ENCODE results near the gene SPIRE1. TPM values are rescaled to one million over a fixed set of nuclear protein-coding genes. Genes with fewer than 3 reads are reported as not detected.

Gene SPIRE1
- polyA plus RNA-seq, 1 experiment: 11.6 TPM

DNA sequence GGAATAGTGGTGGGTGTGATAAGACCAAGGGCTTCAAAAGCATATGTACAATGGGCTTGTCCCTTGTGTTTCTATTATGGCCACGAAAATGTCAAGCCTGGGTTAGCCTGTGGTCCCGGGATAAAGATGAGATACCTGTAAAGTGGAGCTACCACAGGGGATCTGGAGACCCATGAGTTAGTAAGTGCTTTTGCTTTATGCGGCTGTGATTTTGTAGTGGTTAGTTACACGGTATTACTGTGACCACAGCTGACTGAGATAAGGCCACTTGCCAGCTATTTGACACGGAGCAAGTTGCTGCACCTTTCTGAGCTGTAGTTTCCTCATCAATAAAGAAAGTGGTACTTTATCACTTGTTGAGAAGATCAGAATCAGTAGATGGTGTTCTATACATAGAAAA lies 150.9 kb downstream of the SPIRE1 start:
- Histone ChIP-seq H3K4me3 (ENCODE audit: low read depth, low read length) (no peak overlapping the region), H3K27me3 (ENCODE audit: control insufficient read depth, insufficient read depth, low read length) (no peaks in the 10 kb centered on the region), H3K36me3 (ENCODE audit: control insufficient read depth, insufficient read depth, low read length) (no peaks in the 10 kb centered on the region)
- POLR2A ChIA-PET: no interaction called here
- TF ChIP-seq, protein P1, sequence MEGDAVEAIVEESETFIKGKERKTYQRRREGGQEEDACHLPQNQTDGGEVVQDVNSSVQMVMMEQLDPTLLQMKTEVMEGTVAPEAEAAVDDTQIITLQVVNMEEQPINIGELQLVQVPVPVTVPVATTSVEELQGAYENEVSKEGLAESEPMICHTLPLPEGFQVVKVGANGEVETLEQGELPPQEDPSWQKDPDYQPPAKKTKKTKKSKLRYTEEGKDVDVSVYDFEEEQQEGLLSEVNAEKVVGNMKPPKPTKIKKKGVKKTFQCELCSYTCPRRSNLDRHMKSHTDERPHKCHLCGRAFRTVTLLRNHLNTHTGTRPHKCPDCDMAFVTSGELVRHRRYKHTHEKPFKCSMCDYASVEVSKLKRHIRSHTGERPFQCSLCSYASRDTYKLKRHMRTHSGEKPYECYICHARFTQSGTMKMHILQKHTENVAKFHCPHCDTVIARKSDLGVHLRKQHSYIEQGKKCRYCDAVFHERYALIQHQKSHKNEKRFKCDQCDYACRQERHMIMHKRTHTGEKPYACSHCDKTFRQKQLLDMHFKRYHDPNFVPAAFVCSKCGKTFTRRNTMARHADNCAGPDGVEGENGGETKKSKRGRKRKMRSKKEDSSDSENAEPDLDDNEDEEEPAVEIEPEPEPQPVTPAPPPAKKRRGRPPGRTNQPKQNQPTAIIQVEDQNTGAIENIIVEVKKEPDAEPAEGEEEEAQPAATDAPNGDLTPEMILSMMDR (IDR thresholded peaks at IDR 0.05; ENCODE audit: insufficient read depth, low read depth, low read length): no peak
- CTCF ChIA-PET: interaction anchor here (1.0 to 1.4 kb wide), 3 partner anchors 9 to 152 kb away, joined by 3 to 5 read pairs (median 4); no protein-coding TSS in a partner anchor
- no peak for DNase-seq (ENCODE audit: low read depth)

DNA sequence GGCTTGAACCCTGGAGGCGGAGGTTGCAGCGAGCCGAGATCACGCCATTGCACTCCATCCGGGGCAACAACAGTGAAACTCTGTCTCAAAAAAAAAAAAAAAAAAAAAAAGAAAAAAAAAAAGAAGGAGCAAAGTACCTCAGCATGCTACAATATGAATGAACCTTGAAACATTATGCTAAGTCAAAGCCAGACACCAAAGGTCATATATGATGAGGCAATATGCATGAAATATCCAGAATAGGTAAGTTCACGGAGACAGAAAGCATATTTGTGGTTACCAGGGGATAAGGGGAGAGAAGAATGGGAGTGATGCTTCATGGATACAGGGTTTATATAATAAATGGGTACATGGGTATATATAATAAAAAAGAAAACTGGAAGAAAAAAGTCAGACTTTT lies 156.9 kb downstream of the SPIRE1 start:
- CTCF ChIA-PET: no interaction called here

DNA sequence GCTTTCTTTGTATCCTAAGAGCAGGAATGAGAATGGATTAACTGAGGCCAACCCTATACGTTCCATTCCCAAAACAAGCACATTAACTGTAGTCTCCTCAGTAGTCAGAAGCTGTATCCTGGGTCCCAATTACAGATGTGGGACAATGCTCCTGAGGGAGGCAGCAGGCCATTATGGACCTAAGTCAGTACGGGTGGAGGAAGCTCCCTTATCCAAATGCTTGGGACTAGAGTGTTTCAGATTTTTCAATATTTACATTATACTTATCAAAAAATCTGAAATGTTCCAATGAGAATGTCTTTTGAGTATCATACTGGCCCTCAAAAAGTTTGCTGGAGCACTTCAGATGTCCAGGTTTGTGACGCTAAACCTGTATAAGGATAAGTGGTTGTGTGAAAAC lies 160.1 kb downstream of the SPIRE1 start:
- no peak overlapping the region for H3K4me3 ChIP-seq (ENCODE audit: low read depth, low read length)
- H3K27me3 ChIP-seq (ENCODE audit: control insufficient read depth, insufficient read depth, low read length): no peaks in the 10 kb centered on the region
- no peak for DNase-seq (ENCODE audit: low read depth)
- ChIA-PET CTCF (interaction anchor here (1.4 to 2.0 kb wide), 2 partner anchors 9 to 14 kb away, joined by 3 to 5 read pairs; no protein-coding TSS in a partner anchor), POLR2A (no interaction called here)
- TF ChIP-seq, protein P1 (IDR thresholded peaks at IDR 0.05; ENCODE audit: insufficient read depth, low read depth, low read length): no peak
- no peaks in the 10 kb centered on the region for H3K36me3 ChIP-seq (ENCODE audit: control insufficient read depth, insufficient read depth, low read length)

More for the DNA sequence above, 156.9 kb downstream of the SPIRE1 start:
- POLR2A ChIA-PET: no interaction called here
- TF ChIP-seq, protein P1 (IDR thresholded peaks at IDR 0.05; ENCODE audit: insufficient read depth, low read depth, low read length): no peak
- no peak for DNase-seq (ENCODE audit: low read depth)
- Histone ChIP-seq H3K36me3 (ENCODE audit: control insufficient read depth, insufficient read depth, low read length) (no peaks in the 10 kb centered on the region), H3K4me3 (ENCODE audit: low read depth, low read length) (no peak overlapping the region), H3K27me3 (ENCODE audit: control insufficient read depth, insufficient read depth, low read length) (no peaks in the 10 kb centered on the region)

DNA sequence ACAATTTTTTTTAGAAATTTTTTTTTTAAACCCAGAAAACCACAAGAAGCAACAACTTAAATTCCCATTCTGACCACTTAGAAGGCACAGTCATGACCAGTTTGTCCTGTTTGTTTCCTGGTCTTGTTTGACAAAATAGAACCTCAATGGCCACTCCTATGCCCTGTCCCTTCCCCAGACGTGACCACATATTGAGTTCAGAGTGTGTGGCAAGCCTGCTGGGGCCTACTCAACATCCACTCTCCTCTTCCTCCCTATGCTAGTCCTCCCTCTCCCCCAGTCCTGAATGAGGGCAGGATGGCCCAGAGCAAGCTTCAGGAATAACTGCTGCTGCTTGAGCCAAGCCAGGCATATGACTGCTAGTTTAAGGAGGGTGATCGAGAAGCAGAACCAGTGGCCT lies 160.6 kb downstream of the SPIRE1 start:
- TF ChIP-seq, protein P1 (IDR thresholded peaks at IDR 0.05; ENCODE audit: insufficient read depth, low read depth, low read length): no peak
- ChIA-PET CTCF (interaction anchor here (1.1 to 2.0 kb wide), 3 partner anchors 10 to 105 kb away, joined by 3 to 5 read pairs (median 3); no protein-coding TSS in a partner anchor), POLR2A (no interaction called here)
- H3K36me3 ChIP-seq (ENCODE audit: control insufficient read depth, insufficient read depth, low read length): no peaks in the 10 kb centered on the region
- no peak overlapping the region for H3K4me3 ChIP-seq (ENCODE audit: low read depth, low read length)
- no peaks in the 10 kb centered on the region for H3K27me3 ChIP-seq (ENCODE audit: control insufficient read depth, insufficient read depth, low read length)
- DNase-seq (ENCODE audit: low read depth): no peak

DNA sequence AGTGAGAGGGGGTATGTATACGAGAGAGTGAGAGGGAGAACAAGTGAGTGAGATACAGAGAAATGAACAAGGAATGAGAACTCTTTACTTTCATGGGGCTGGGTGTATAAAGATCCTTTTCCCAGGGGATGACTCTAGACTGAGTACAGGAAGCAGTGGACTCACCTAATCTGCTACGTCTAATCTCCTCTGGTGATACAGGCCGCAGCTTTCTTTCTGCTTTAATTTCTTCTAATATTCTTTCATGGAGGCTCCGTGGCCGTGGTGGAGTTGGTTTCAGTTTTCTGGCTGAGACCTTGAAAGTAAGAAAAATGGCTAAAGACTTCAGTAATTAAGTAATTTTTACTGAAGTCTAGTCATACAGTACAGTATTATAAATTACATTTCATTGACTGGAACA lies 165.0 kb downstream of the SPIRE1 start:
- TF ChIP-seq, protein P1 (IDR thresholded peaks at IDR 0.05; ENCODE audit: insufficient read depth, low read depth, low read length): no peak

More for the DNA sequence above, 165.0 kb downstream of the SPIRE1 start:
- POLR2A ChIA-PET: no interaction called here
- no peak for DNase-seq (ENCODE audit: low read depth)
- Histone ChIP-seq H3K36me3 (ENCODE audit: control insufficient read depth, insufficient read depth, low read length) (peaks cover 3% of the 10 kb centered on the region; the same call in 1 of the 2 replicates), H3K27me3 (ENCODE audit: control insufficient read depth, insufficient read depth, low read length) (no peaks in the 10 kb centered on the region), H3K4me3 (ENCODE audit: low read depth, low read length) (no peak overlapping the region)
- CTCF ChIA-PET: no interaction called here

All from BJ (cell line).